SK-MEL-5 (cell line): ENCODE results near the gene DLGAP3. TPM values are rescaled to one million over a fixed set of nuclear protein-coding genes. Genes with fewer than 3 reads are reported as not detected.

Experiments used
- DNase-seq: peaks from one replicate; pipeline ENCODE4 v3.0.0-alpha.2; 2016; ENCODE audit warnings: low read depth, low spot score
- in situ Hi-C: cut with HindIII; loops from 2 replicates; pipeline ENCODE4 v1.10.0; 2016; ENCODE audit warnings: low sequenced_read_pairs, high pct_unique_total_duplicates, low pct_unique_long_range_greater_than_20kb
- total RNA-seq: library from RNA; depleted of rRNA; stranded (reverse); fragments of >200 nt; shearing (Covaris generic); gene quantifications from 2 replicates; pipeline ENCODE4 v1.2.3, GENCODE V29; 2014

The DLGAP3 gene
- total RNA-seq, 1 experiment from 2014 or later: 1.8 TPM

DNA sequence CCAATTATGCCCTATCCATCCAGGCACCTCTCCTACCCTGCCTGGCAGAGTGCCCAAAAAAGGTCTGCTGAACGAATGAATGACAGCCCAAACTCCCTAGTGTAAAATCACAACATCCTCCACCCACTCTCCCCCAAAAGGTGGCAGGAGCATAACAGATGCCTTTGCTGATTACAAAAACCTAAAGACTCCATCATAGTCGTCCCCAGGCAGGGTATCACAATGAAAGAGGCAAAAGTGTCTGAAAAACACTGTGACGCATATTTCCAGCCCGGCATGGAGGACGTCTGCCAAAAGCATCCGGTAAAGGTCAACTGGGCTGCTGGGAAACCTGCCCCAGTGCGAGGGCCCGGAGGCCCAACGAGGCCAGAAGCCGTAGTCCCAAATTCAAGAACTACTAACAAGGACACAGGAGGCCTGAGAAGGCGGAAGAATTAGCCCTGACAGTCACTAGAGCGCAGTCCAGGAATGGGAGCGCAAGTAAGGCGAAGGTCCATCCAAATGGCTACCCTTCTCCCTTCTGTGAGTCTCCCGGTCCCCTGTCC is 70.5 kb downstream of the DLGAP3 start:
- peak; percentile 17 for DNase-seq
- in situ Hi-C loops: no loop called here

DNA sequence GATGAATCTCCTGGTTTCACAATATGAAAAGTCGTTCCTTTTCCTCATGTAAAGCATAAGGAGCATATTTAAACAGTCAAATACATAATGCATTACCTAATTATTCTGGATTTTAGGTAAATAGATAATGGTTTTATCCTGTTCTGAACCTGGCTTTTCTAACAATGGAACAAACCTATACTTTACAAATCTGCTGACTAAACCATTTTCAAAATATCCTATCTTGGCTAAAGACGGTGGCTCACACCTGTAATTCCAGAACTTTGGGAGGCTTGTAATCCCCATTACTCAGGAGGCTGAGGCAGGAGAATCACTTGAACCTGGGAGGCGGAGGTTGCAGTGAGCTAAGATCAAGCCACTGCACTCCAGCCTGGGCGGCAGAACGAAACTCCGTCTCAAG is 72.8 kb downstream of the DLGAP3 start:
- in situ Hi-C loops: no loop called here
- DNase-seq: no peak

DNA sequence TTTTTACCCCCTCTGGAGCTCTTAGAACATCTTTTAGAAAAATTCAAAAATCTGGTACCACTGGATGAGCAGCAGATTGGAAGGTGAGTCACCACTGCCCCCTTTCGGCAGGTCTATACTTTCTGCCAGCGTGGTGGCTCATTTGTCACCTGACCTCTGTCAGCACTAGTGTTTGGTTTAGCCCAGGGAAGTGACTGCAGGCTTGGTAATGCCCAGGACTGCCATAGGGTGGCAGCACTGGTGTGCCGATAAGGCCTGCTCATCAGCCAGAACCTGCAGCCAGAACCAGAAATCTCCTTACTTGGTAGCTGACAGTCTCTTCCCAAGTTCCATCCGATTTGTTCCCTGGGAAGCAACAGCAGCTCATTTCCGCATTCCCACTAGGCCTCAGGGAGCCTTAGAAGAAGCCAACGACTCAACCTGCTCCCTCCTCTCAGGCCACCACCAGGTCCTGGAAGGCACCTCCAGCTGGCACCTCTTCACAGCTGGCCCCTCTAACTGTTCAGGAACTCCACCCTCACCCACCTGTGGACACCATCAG is 76.7 kb downstream of the DLGAP3 start:
- DNase-seq: peak; percentile 95
- in situ Hi-C loops: no loop called here

DNA sequence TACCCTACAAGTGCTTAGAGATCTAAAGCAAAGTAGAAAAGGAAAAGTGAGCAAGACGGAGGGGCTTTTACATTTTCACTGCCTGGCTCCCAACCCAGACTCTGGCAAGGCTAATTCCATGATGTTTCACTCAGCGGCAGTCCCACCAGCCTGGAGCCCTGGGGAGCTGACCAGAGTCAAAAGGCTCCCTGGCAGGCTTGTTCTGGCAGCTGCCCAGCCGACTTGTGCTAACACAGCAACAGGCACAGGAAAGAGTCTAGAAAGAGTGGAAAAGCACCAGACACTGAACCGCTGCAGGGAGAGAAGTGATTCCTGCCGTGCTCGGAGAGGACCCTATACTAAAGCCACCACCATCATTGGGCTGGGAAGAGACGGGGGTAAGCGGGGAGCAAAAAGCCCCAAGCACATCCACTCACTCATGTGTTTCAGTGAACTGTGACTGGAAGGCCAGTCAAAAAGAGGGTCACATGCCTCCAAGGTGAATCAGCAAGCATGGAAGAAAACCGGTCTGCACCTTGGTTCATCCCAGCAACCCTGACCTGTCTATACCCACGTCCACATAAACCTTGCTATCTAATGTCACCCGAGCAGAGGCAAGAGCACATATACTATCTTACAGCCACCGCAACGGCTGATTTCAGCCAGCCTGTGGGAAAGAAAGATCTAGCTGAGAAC is 77.9 kb downstream of the DLGAP3 start:
- no peak for DNase-seq
- in situ Hi-C loops: no loop called here

GRCh38 chr1:34850382-34850781 is 79.1 kb downstream of the DLGAP3 start:
- DNase-seq: no peak
- in situ Hi-C loops: no loop called here

GRCh38 chr1:34847094-34847493 is 82.4 kb downstream of the DLGAP3 start:
- no peak for DNase-seq
- in situ Hi-C loops: no loop called here

GRCh38 chr1:34846265-34846664 is 83.2 kb downstream of the DLGAP3 start:
- DNase-seq: no peak
- in situ Hi-C loops: no loop called here

GRCh38 chr1:34845131-34845901 is 84.1 kb downstream of the DLGAP3 start:
- in situ Hi-C loops: no loop called here
- DNase-seq: no peak

DNA sequence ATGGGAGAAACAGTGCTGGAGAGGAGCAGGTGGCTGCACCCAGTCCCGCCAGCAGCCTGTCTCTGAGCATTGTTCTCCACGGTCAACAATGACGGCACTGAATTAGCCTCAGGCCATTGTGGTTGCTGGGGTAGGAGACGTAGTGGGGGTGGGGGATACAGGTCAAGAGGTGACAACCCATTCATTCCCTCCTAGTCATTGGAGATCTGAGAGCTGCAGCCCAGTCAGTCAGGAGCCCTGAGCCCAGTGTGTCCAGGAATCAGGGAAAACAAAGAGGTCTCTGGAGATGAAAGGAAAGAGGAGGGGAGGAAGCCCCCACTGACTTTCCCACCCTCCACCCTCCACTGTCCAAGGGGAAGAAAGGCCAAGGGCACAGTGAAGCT is 85.2 kb downstream of the DLGAP3 start:
- no peak for DNase-seq

DNA sequence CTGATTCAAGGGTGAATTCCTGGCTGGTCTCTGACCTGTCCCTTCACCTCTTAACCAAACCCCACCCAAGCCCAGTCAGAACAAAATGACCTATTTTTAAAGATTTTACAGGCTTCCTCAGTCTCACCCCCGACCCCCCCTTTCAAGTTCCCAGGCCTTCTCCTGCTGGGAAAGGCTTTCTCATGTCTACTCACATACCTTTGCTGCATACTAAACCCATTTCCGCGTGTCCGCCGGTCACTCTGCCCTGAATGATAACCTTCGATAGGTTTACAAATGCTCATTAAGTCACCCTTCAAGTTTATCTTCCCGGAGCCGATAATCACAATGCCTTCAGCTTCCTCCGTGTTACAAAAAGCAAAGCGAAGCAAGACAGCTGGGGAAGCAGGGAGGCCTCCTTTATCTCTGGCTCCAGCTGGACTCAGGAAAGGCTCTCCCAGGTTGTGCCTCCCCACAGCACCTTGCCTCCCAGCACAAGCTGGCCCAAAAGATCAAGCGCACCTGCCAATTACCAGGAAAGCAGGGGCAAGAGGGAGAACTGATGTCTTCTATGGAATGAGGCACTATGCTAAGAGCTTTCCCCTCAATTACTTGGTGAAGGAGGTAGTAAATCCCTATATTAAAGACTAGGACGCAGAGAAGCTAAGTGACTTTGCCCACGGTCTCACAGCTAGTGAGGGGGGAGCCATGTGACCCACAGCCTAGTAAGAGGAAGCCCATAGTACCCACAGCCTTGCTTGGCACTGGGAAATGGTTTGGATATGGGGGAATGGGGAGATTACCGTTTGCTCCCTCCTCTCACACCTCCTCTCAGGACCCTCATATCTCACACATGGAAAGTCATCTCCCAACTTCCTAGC is 85.8 kb downstream of the DLGAP3 start:
- DNase-seq: no peak
- in situ Hi-C loops: no loop called here

More for the DNA sequence above, 85.2 kb downstream of the DLGAP3 start:
- in situ Hi-C loops: no loop called here

DNA sequence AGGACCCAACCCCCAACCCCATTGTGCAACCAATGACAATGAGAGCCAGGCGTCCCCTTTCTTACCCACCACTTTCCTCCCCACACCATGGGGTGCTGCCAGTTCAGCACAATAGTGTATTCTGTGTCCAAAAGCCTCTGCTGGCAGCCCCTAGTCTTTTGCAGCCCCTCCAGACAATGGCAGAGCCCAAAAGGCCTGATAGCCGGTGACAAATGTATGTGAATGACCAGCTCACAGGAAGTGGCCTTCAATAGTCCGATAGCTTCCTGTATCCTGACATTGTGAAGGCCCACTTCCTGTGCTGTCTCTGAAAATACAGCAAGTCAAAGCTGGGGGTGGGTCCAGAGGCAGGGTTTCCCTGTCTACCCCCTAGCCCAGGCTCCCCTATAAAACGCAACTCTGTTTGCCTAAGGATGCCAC is 86.5 kb downstream of the DLGAP3 start:
- no peak for DNase-seq
- in situ Hi-C loops: no loop called here

DNA sequence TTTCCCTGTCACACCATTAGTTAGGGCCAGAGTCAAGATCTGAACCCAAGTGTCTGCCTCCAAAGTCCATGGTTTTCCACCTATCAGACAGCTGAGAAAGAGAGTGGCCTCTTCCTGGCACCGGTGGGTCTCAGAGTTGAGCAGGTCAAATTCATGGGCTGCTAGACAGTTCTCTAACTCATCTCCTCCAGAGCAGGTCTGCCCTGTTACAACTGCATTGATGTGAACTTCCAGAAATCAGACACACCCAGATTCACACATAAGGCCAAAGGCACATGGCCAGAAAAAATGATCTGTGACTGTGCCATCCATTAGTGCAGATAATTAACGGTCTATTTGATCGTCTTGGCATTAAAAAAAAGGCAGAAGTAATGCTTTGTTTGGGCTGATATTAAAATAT is 87.4 kb downstream of the DLGAP3 start:
- in situ Hi-C loops: no loop called here
- no peak for DNase-seq

DNA sequence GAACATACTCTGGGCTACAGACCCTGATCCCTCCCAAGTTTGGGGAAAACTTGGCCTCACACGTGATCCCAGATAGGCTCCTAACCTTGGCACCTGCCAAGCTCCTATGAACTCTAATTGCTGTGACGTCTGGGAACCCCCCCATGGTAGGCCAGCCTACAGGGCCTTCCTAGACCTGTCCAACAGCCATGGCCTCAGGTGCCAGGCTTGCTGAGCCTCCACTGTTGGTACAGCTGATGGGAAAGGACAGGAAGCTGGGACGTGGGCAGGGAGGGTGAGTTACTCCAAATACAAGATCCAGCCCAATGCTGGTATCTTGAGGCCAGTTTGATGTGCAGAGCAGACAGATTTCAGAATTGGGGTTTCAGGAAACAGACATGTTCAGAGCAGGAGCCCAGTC is 89.0 kb downstream of the DLGAP3 start:
- in situ Hi-C loops: no loop called here

DNA sequence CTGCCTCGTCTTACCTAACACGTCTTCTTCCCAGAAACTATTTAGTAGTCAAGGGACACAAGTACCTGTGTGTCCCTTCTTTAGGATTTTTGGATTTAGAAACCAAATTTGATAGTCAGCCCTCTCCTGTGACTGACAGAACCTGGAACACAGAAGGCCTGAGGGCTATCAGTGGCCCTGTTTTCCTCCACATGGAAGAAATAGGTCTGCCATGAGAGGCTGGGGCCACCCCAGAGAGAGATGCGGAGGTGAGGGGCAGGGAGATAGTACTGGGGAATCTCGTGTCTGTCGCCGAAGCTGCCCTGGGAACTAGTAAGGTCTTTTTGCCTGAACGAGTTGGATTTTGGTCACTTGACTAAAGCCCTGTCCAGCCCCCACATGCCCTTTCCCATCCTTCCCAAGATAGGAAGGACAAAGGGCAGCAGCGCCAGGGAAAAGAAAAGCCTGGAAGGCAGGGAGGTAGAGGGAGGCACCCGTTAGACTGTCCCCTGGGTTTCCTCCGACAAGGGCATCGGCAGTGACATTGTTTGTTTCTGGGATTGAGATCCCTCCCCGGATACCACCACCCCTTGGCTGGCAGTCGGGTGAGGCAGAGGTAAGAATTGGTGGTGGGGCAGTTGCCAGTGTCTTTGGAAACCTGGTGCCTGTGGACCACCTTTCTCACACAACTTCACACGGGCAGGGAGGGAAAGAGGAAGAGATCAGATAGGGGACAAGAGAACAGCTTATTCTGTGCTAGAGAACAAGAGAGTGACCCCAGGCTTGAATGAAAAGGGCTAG is 89.7 kb downstream of the DLGAP3 start:
- in situ Hi-C loops: no loop called here
- DNase-seq: no peak

More for the DNA sequence above, 89.0 kb downstream of the DLGAP3 start:
- no peak for DNase-seq

DNA sequence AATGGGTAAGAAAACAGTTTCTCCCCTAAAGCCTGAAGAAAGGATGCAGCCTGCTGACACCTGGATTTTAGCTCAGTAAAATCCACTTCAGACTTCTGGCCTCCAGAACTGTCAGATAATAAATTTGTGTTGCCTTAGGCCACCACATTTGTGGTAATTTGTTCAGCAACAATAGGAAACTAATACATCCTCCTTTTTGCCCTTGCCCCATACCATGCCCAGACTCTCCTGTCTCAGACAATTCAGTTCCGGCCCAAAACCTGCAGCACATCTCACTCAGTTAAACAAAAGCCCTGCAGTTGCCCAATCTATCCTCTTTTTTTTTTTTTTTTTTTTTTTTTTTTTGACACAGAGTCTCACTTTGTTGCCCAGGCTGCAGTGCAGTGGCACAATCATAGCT is 95.7 kb downstream of the DLGAP3 start:
- in situ Hi-C loops: no loop called here
- DNase-seq: no peak

- DNase-seq: no peak
- in situ Hi-C loops: no loop called here
These were observed 97.7 kb downstream of the DLGAP3 start for GRCh38 chr1:34831721-34832246.

GRCh38 chr1:34829250-34829649 is 100.2 kb downstream of the DLGAP3 start:
- DNase-seq: no peak
- in situ Hi-C loops: no loop called here
